ENCODE results near the gene KLK15. TPM values are rescaled to one million over a fixed set of nuclear protein-coding genes. Genes with fewer than 3 reads are reported as not detected.

The KLK15 gene
- total RNA-seq, 1 donor from 2014 or later = not detected

- no peak for DNase-seq (ENCODE audit: low read depth)
- Histone ChIP-seq H2AFZ (ENCODE audit: low read depth, low read length) (no peak overlapping the region), H3K27me3 (ENCODE audit: insufficient read depth, low read length) (no peaks in the 10 kb centered on the region), H3K4me3 (ENCODE audit: insufficient read depth, low read depth, low read length) (no peak overlapping the region), H3K4me1 (ENCODE audit: insufficient read depth, low read length) (no peaks in the 10 kb centered on the region), H3K9ac (ENCODE audit: low read length) (no peak overlapping the region), H4K20me1 (ENCODE audit: insufficient read depth, low read length) (peaks cover 69% of the 10 kb centered on the region), H3K36me3 (ENCODE audit: insufficient read depth, low read length) (peaks cover 17% of the 10 kb centered on the region), H3K4me2 (ENCODE audit: low read length) (no peak overlapping the region), H3K79me2 (ENCODE audit: insufficient read depth, low read length) (peaks cover 40% of the 10 kb centered on the region), H3K27ac (ENCODE audit: low read depth, low read length) (no peak overlapping the region), H3K9me3 (ENCODE audit: insufficient read depth, low read depth, low read length) (no peaks in the 10 kb centered on the region)
- no peak for FAIRE-seq
- H3K9me3 Mint-ChIP-seq (ENCODE audit: unreplicated experiment) = peaks cover 2% of the 10 kb centered on the region
- peaks cover 6% of the 10 kb centered on the region for H3K4me1 Mint-ChIP-seq (ENCODE audit: low read depth, unreplicated experiment)
- peaks cover 13% of the 10 kb centered on the region for H3K36me3 Mint-ChIP-seq (ENCODE audit: low read depth, unreplicated experiment)
- no peak for TF ChIP-seq EZH2 (IDR thresholded peaks at IDR 0.05; ENCODE audit: insufficient read depth, low read length)
- TF ChIP-seq, protein P1, sequence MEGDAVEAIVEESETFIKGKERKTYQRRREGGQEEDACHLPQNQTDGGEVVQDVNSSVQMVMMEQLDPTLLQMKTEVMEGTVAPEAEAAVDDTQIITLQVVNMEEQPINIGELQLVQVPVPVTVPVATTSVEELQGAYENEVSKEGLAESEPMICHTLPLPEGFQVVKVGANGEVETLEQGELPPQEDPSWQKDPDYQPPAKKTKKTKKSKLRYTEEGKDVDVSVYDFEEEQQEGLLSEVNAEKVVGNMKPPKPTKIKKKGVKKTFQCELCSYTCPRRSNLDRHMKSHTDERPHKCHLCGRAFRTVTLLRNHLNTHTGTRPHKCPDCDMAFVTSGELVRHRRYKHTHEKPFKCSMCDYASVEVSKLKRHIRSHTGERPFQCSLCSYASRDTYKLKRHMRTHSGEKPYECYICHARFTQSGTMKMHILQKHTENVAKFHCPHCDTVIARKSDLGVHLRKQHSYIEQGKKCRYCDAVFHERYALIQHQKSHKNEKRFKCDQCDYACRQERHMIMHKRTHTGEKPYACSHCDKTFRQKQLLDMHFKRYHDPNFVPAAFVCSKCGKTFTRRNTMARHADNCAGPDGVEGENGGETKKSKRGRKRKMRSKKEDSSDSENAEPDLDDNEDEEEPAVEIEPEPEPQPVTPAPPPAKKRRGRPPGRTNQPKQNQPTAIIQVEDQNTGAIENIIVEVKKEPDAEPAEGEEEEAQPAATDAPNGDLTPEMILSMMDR (IDR thresholded peaks at IDR 0.05; ENCODE audit: insufficient read depth, low read depth, low read length) = no peak
- H3K4me3 Mint-ChIP-seq (ENCODE audit: unreplicated experiment) = no peak overlapping the region
- H3K27me3 Mint-ChIP-seq (ENCODE audit: low read depth, unreplicated experiment) = no peaks in the 10 kb centered on the region
- no peak overlapping the region for H3K27ac Mint-ChIP-seq (ENCODE audit: unreplicated experiment)
These were observed 36.0 kb downstream of the KLK15 start for GRCh38 chr19:50797429-50797780.

DNA sequence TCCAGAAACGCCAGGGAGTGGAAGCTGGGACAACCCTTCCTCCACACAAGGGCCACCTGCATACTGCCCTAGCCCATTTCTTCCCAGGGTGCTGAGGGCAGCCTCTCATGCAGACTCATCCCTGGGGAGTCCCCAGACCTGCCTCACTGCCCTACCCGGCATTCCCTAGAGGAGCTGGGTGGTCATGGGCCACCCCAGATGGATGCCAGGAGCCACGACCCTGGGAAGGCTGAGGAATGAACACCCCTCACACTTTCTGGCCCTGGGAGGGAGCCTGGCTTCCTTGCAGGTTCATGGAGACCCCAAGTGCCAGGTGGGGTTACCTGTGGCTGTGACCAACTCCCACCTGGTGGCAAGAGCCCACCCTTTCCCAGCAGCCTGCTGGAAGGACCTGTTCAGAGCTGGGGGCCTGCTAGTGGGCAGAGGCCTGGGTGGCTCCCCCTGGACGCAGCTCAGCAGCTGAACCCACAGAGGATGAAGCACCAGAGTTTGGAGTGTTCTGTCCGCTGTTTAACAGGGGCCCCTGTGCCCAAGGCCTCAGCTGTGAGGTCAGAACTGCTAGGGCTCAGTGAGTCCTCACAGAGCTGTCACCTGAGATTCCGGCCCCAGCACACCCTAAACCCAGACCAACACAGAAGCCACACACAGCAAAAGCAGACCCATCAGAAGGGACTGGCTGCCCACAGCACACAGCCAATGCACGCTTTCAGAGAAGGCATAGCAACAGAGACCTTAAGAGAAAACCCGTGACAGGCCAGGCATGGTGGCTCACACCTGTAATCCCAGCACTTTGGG, 36.5 kb downstream of the KLK15 start:
- no peak for FAIRE-seq
- H4K20me1 ChIP-seq (ENCODE audit: insufficient read depth, low read length) = peaks cover 63% of the 10 kb centered on the region
- H3K27ac Mint-ChIP-seq (ENCODE audit: unreplicated experiment) = no peak overlapping the region

More for the DNA sequence above, 36.5 kb downstream of the KLK15 start:
- peaks cover 4% of the 10 kb centered on the region for H3K4me1 Mint-ChIP-seq (ENCODE audit: low read depth, unreplicated experiment)
- no peak overlapping the region for H3K4me3 Mint-ChIP-seq (ENCODE audit: unreplicated experiment)
- H3K27me3 Mint-ChIP-seq (ENCODE audit: low read depth, unreplicated experiment) = no peaks in the 10 kb centered on the region
- no peak overlapping the region for H3K4me2 ChIP-seq (ENCODE audit: low read length)
- H3K4me3 ChIP-seq (ENCODE audit: insufficient read depth, low read depth, low read length) = no peak overlapping the region
- peaks cover 2% of the 10 kb centered on the region for H3K9me3 Mint-ChIP-seq (ENCODE audit: unreplicated experiment)
- no peak overlapping the region for H2AFZ ChIP-seq (ENCODE audit: low read depth, low read length)
- H3K27ac ChIP-seq (ENCODE audit: low read depth, low read length) = no peak overlapping the region
- H3K79me2 ChIP-seq (ENCODE audit: insufficient read depth, low read length) = peaks cover 34% of the 10 kb centered on the region
- no peak for DNase-seq (ENCODE audit: low read depth)
- H3K36me3 Mint-ChIP-seq (ENCODE audit: low read depth, unreplicated experiment) = peaks cover 11% of the 10 kb centered on the region
- TF ChIP-seq, protein P1 (IDR thresholded peaks at IDR 0.05; ENCODE audit: insufficient read depth, low read depth, low read length) = no peak
- TF ChIP-seq EZH2 (IDR thresholded peaks at IDR 0.05; ENCODE audit: insufficient read depth, low read length) = no peak
- H3K9me3 ChIP-seq (ENCODE audit: insufficient read depth, low read depth, low read length) = no peaks in the 10 kb centered on the region
- H3K36me3 ChIP-seq (ENCODE audit: insufficient read depth, low read length) = peaks cover 14% of the 10 kb centered on the region
- H3K27me3 ChIP-seq (ENCODE audit: insufficient read depth, low read length) = no peaks in the 10 kb centered on the region
- H3K4me1 ChIP-seq (ENCODE audit: insufficient read depth, low read length) = no peaks in the 10 kb centered on the region
- no peak overlapping the region for H3K9ac ChIP-seq (ENCODE audit: low read length)

Data from astrocyte (in vitro differentiated cells and primary cell).